OCI-LY3 (cell line): ENCODE data around the gene ALG1.

Experiments
- CTCF ChIP-seq: fragments of 200-600, 300-600 bp; sonication (generic); IDR thresholded peaks from 2 replicates; pipeline ENCODE4 v1.5.1; 2014; ENCODE audit warnings: antibody characterized with exemption, low read length, low read depth
- EZH2phosphoT487 ChIP-seq: fragments of 200-600 bp; shearing (Covaris generic); IDR thresholded peaks from 2 replicates; pipeline ENCODE4 v1.6.1; 2018; ENCODE audit warnings: antibody characterized with exemption, mixed run types, low read depth

GRCh38 chr16:5072334-5073278 is 963 bp downstream of the ALG1 start:
- no peak for TF ChIP-seq CTCF
- no peak for TF ChIP-seq EZH2phosphoT487
